Activated T-helper 2 cell treated with anti-CD3 and anti-CD28 coated beads, Interferon-gamma antibody, Interleukin-2, Interleukin-4, amounts not matched to agents 10 μg/mL and 5 μg/mL and 100 μg/mL, durations not matched to agents 14 hours and 24 hours and 36 hours (primary cell): Measurements from ENCODE around the gene PYGM. TPM values are rescaled to one million over a fixed set of nuclear protein-coding genes. Genes with fewer than 3 reads are reported as not detected.

Experiments used
- DNase-seq: peaks from one replicate; pipeline ENCODE4 v3.0.0; 2021; ENCODE audit warnings: low spot score
- H3K27ac Mint-ChIP-seq: one replicate; pipeline ENCODE4 v1.8.0; 2021; ENCODE audit warnings: mixed read lengths
- H3K27me3 Mint-ChIP-seq: one replicate; pipeline ENCODE4 v1.8.0; 2021; ENCODE audit warnings: low read depth, mixed read lengths
- H3K36me3 Mint-ChIP-seq: one replicate; pipeline ENCODE4 v1.8.0; 2021; ENCODE audit warnings: low read depth, mixed read lengths
- H3K4me1 Mint-ChIP-seq: one replicate; pipeline ENCODE4 v1.8.0; 2021; ENCODE audit warnings: low read depth, mixed read lengths
- H3K4me3 Mint-ChIP-seq: one replicate; pipeline ENCODE4 v1.8.0; 2021; ENCODE audit warnings: low read depth, mild to moderate bottlenecking, moderate library complexity, mixed read lengths
- H3K9me3 Mint-ChIP-seq: one replicate; pipeline ENCODE4 v1.8.0; 2021; ENCODE audit warnings: mixed read lengths
- intact Hi-C: fragments of 100-400 bp; cut with micrococcal nuclease; formaldehyde crosslinking; loops from one replicate; pipeline ENCODE4 v1.15.1; 2023
- total RNA-seq: library from RNA; stranded (reverse); gene quantifications from 2 replicates; pipeline ENCODE4 v1.2.3, GENCODE V29; 2022

The PYGM gene
- total RNA-seq, 1 donor from 2014 or later: 1.9 TPM

- H3K36me3 Mint-ChIP-seq: peaks cover 57% of the 10 kb centered on the region
- intact Hi-C loops: no loop called here
Measured at GRCh38 chr11:64762277-64762673, 2.5 kb upstream of the PYGM start.

GRCh38 chr11:64760759-64761420 is 1.1 kb upstream of the PYGM start:
- no peak for DNase-seq
- Mint-ChIP-seq H3K4me1 (peaks cover 45% of the 10 kb centered on the region), H3K27ac (peak overlapping the region; percentile 67), H3K27me3 (no peaks in the 10 kb centered on the region), H3K36me3 (peaks cover 46% of the 10 kb centered on the region), H3K9me3 (no peaks in the 10 kb centered on the region), H3K4me3 (no peak overlapping the region)
- intact Hi-C loops: no loop called here

More at GRCh38 chr11:64762277-64762673, 2.5 kb upstream of the PYGM start:
- Mint-ChIP-seq H3K4me3 (peak overlapping the region; percentile 15), H3K27ac (peak overlapping the region; percentile 67), H3K4me1 (peaks cover 53% of the 10 kb centered on the region), H3K9me3 (no peaks in the 10 kb centered on the region), H3K27me3 (no peaks in the 10 kb centered on the region)
- DNase-seq: no peak

- DNase-seq: no peak
- peaks cover 30% of the 10 kb centered on the region for H3K36me3 Mint-ChIP-seq
- no peaks in the 10 kb centered on the region for H3K9me3 Mint-ChIP-seq
- peaks cover 32% of the 10 kb centered on the region for H3K4me1 Mint-ChIP-seq
- no peak overlapping the region for H3K4me3 Mint-ChIP-seq
- no peaks in the 10 kb centered on the region for H3K27me3 Mint-ChIP-seq
- H3K27ac Mint-ChIP-seq: no peak overlapping the region
- intact Hi-C loops: no loop called here
Measured at GRCh38 chr11:64759131-64759721, 548 bp downstream of the PYGM start.

GRCh38 chr11:64758330-64759079 is 1.3 kb downstream of the PYGM start:
- H3K27ac Mint-ChIP-seq: no peak overlapping the region
- no peak overlapping the region for H3K4me3 Mint-ChIP-seq
- no peaks in the 10 kb centered on the region for H3K9me3 Mint-ChIP-seq
- DNase-seq: no peak
- intact Hi-C loops: no loop called here
- H3K36me3 Mint-ChIP-seq: peaks cover 26% of the 10 kb centered on the region
- no peaks in the 10 kb centered on the region for H3K27me3 Mint-ChIP-seq
- peaks cover 24% of the 10 kb centered on the region for H3K4me1 Mint-ChIP-seq

GRCh38 chr11:64757549-64758329 is 2.0 kb downstream of the PYGM start:
- peaks cover 22% of the 10 kb centered on the region for H3K36me3 Mint-ChIP-seq
- H3K27ac Mint-ChIP-seq: no peak overlapping the region
- H3K27me3 Mint-ChIP-seq: no peaks in the 10 kb centered on the region
- no peak for DNase-seq
- no peaks in the 10 kb centered on the region for H3K9me3 Mint-ChIP-seq
- H3K4me3 Mint-ChIP-seq: no peak overlapping the region
- intact Hi-C loops: no loop called here
- peaks cover 18% of the 10 kb centered on the region for H3K4me1 Mint-ChIP-seq

GRCh38 chr11:64755681-64756361 is 4.0 kb downstream of the PYGM start:
- no peak overlapping the region for H3K4me3 Mint-ChIP-seq
- no peaks in the 10 kb centered on the region for H3K27me3 Mint-ChIP-seq
- no peak overlapping the region for H3K27ac Mint-ChIP-seq
- intact Hi-C loops: no loop called here
- peaks cover 27% of the 10 kb centered on the region for H3K36me3 Mint-ChIP-seq
- DNase-seq: no peak
- no peaks in the 10 kb centered on the region for H3K9me3 Mint-ChIP-seq
- H3K4me1 Mint-ChIP-seq: peaks cover 8% of the 10 kb centered on the region

GRCh38 chr11:64754919-64755662 is 4.7 kb downstream of the PYGM start:
- intact Hi-C loops: no loop called here
- Mint-ChIP-seq H3K36me3 (peaks cover 32% of the 10 kb centered on the region), H3K9me3 (no peaks in the 10 kb centered on the region), H3K4me1 (peaks cover 5% of the 10 kb centered on the region), H3K27ac (no peak overlapping the region), H3K4me3 (no peak overlapping the region), H3K27me3 (no peaks in the 10 kb centered on the region)
- no peak for DNase-seq

GRCh38 chr11:64754124-64754918 is 5.5 kb downstream of the PYGM start:
- DNase-seq: no peak
- no peaks in the 10 kb centered on the region for H3K27me3 Mint-ChIP-seq
- intact Hi-C loops: no loop called here

GRCh38 chr11:64753380-64754123 is 6.2 kb downstream of the PYGM start:
- intact Hi-C loops: no loop called here
- no peak overlapping the region for H3K4me3 Mint-ChIP-seq
- no peaks in the 10 kb centered on the region for H3K27me3 Mint-ChIP-seq
- peaks cover 5% of the 10 kb centered on the region for H3K4me1 Mint-ChIP-seq
- DNase-seq: no peak
- no peak overlapping the region for H3K27ac Mint-ChIP-seq
- no peaks in the 10 kb centered on the region for H3K9me3 Mint-ChIP-seq
- peaks cover 34% of the 10 kb centered on the region for H3K36me3 Mint-ChIP-seq

More at GRCh38 chr11:64754124-64754918, 5.5 kb downstream of the PYGM start:
- Mint-ChIP-seq H3K27ac (no peak overlapping the region), H3K9me3 (no peaks in the 10 kb centered on the region), H3K4me1 (peaks cover 5% of the 10 kb centered on the region), H3K36me3 (peaks cover 34% of the 10 kb centered on the region), H3K4me3 (no peak overlapping the region)

- H3K27me3 Mint-ChIP-seq: no peaks in the 10 kb centered on the region
- H3K36me3 Mint-ChIP-seq: peaks cover 34% of the 10 kb centered on the region
- H3K4me1 Mint-ChIP-seq: peaks cover 5% of the 10 kb centered on the region
- no peaks in the 10 kb centered on the region for H3K9me3 Mint-ChIP-seq
- intact Hi-C loops: no loop called here
- H3K27ac Mint-ChIP-seq: no peak overlapping the region
- no peak overlapping the region for H3K4me3 Mint-ChIP-seq
- no peak for DNase-seq
Measured at GRCh38 chr11:64753019-64753379, 6.8 kb downstream of the PYGM start.
